Mesodermal cell (in vitro differentiated cells): ENCODE measurements around the gene WASL.

Experiments used
- H3K27ac ChIP-seq: 2 replicates; pipeline ENCODE4 v1.7.0; 2013; ENCODE audit warnings: mild to moderate bottlenecking, low read depth, low read length, moderate library complexity; ENCODE audit not compliant: severe bottlenecking
- H3K36me3 ChIP-seq: 2 replicates; pipeline ENCODE4 v1.7.1; 2013; ENCODE audit warnings: mild to moderate bottlenecking, low read length, moderate library complexity; ENCODE audit not compliant: control insufficient read depth, insufficient read depth
- H3K4me1 ChIP-seq: one replicate; pipeline ENCODE4 v1.7.1; 2013; ENCODE audit warnings: mild to moderate bottlenecking, low read length; ENCODE audit not compliant: insufficient read depth, control insufficient read depth, poor library complexity, severe bottlenecking
- H3K4me3 ChIP-seq: 2 replicates; pipeline ENCODE4 v1.7.0; 2013; ENCODE audit warnings: low read length, control low read depth, mild to moderate bottlenecking; ENCODE audit not compliant: insufficient read depth, poor library complexity, severe bottlenecking; ENCODE audit errors: extremely low read depth
- H3K9me3 ChIP-seq: 2 replicates; pipeline ENCODE4 v1.7.1; 2013; ENCODE audit warnings: mild to moderate bottlenecking, low read length, moderate library complexity; ENCODE audit not compliant: control insufficient read depth
- WGBS, 2 experiments: methylation state at CpG; one replicate each; pipeline ENCODE4 v1.1.5; 2013; ENCODE audit warnings: missing lambda C conversion rate in 2 of 2; ENCODE audit not compliant: insufficient coverage in 2 of 2; 5-methylcytosine and 5-hydroxymethylcytosine counted together

Gene WASL

DNA sequence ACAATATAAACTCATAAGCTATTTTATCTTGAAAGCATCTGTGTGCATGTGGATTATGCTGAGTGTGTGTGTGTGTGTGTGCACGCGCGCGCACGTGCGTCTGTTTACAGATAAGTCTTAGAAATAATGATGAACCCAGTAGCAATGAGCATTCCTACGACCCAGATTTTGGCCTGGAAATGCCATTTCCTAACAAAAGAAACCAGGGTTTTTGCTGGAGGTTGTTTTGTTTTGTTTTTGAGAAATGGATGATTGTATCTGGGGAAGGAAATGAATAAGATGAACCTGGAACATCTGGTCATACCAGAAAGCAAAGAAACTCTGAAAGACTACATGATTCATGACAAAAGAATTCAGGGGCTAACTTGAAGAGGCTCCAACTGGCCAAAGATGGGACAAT lies 115.2 kb downstream of the WASL start:
- H3K36me3 ChIP-seq: no peaks in the 10 kb centered on the region
- 90% methylated on average over 7 of the region's 7 CpGs; no CpG with 5 or more reads in 1 of the 2 experiments for WGBS, 2 experiments

DNA sequence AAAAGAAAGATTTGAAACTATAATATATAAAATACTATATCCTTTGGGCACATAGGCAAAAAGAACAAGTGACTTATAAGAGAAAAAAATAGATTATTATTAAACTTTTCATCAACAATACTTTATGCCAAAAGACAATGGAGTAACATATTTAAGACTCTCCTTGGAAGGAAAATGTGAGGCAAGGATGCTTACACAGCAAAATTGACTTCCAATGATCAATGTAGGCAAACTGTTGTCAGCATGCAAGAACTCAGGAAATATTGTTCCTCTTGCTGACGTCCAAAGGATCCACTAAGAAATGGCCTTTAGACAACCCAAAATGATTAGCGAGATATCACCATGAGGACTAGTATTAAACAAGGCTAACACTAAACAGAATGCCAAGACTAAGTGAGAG lies 116.0 kb downstream of the WASL start:
- 100% methylated on average over 1 of the region's 2 CpGs for WGBS, 2 experiments

More for the DNA sequence above, 115.2 kb downstream of the WASL start:
- H3K9me3 ChIP-seq: peaks cover 3% of the 10 kb centered on the region
- H3K4me3 ChIP-seq: no peak overlapping the region
- peak overlapping the region; percentile 79 for H3K27ac ChIP-seq
- H3K4me1 ChIP-seq: peaks cover 13% of the 10 kb centered on the region

More for the DNA sequence above, 116.0 kb downstream of the WASL start:
- Histone ChIP-seq H3K27ac (no peak overlapping the region), H3K9me3 (no peaks in the 10 kb centered on the region), H3K4me1 (peaks cover 13% of the 10 kb centered on the region), H3K36me3 (no peaks in the 10 kb centered on the region), H3K4me3 (no peak overlapping the region)
